NB4 (cell line): Measurements from ENCODE around the gene SMARCA4.

Experiments used
- CTCF ChIP-seq: IDR thresholded peaks from one replicate; pipeline ENCODE4 v1.5.1; 2012; ENCODE audit warnings: low read depth, low read length
- POLR2A ChIP-seq: IDR thresholded peaks from 2 replicates; pipeline ENCODE4 v1.6.1; 2011; ENCODE audit warnings: mild to moderate bottlenecking; ENCODE audit not compliant: insufficient read length; ENCODE audit errors: extremely low read depth

- TF ChIP-seq CTCF (no peak), POLR2A (no peak)
Measured at GRCh38 chr19:10998666-10999065, 37.8 kb downstream of the SMARCA4 start.
